NCI-H748 (cell line): ENCODE results near the gene METTL16.

Experiments used
- DNase-seq: peaks from one replicate; lab custom pipeline; 2025; ENCODE audit not compliant: unreplicated experiment; lab: John Stamatoyannopoulos, UW

The METTL16 gene

GRCh38 chr17:2397247-2398171, 114.2 kb downstream of the METTL16 start:
- no peak for DNase-seq

DNA sequence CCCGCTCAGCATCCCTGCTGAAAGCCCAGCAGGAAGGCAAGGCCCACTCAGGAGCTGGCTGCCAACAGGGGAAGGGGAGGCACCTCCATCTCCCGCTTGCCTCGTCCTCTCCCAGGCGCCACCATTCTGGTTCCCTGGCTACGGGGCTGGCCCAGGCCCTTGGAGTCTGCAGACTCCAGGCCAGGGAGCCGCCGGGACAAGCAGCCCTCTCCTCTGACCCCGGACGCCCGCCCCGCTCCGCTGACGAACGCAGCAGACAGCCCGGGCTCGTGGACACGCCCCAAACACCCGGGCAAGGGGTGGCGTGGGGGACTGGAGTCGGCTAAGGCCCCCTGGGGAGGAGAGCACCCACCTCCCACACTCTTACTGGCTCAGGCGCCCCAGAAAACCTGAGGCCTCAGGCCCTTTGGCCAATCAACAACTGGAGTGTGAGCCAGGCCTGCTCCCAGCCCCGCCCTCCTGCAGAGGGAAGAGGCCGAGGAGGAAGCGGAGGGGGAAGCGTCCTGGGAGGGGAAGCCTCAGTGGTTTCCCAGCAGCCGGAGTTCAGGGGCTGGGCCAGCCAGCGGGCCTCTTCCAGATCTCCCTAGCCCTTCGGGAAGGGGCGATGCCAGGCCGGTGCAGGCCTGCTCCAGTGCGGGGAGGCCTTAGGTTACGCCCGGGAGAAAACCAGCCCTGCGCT, 115.0 kb downstream of the METTL16 start:
- DNase-seq, result no peak

GRCh38 chr17:2396192-2396567, 115.5 kb downstream of the METTL16 start:
- no peak for DNase-seq

DNA sequence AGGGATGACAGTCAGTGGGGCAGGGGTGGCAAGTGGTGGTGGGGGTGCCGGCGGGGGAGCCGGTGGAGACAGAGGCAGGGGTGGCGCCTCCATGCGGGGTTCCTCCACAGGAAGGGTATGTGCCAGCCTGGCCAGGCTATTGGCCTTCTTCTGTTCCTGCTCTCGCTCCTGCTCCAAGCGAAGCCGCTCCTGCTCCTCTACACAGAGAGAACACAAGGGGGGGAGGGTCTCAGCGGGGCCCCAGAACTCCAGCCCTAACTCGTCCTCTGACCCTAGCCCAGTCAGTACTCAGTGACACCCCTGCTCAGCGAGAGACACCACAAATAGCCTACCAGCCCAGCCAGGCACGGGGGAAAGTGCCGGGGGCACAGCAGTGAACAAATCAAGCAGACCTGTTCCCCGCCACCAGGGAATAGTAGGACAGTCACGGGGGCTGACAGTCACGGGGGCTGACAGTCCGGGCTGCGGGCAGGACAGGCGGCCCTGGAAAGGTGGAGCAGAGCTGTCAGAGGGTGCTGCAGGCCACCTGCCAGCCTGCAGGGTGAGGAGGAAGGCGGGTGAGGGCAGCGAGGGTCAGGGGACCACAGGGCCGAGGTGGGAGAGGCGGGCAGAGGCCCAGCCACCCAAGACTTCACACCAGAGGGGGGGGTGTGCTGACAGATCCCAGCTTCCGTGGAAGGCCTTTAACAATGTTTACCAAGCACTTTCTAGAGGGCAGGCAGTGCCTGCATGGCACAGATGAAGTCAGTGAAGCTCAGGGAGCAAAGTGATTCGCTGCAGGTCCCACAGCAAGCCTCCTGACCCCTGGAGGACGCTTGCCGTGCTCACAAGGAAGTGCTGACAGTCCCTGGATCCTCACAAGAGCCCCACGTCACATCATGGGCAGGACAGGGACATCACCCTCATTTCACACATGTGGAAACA, 116.2 kb downstream of the METTL16 start:
- no peak for DNase-seq

DNA sequence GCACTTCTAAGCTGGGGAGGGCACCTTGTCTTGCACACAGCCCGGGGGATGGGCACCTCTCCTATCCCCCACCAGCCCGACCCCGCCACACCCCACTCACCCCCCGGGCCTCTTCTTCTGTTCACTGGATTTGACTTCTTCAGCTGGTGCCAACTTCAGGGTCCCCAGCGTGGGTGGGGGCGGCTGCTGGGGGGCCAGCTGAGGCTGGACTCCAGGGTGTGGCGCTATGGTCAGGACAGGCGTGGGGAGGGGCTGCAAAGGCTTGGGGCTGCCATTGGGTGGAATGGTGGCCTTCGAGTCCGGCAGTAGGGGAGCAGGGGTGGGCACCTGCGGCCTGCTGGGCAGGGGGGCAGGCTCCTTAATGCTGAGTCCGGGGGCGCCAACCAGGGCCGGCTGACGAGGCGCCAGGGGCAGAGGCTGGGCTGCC, 116.9 kb downstream of the METTL16 start:
- no peak for DNase-seq

GRCh38 chr17:2393954-2394749, 117.5 kb downstream of the METTL16 start:
- DNase-seq, result peak; percentile 58

- DNase-seq, result peak; percentile 97
Observed at GRCh38 chr17:2393174-2393953, 118.3 kb downstream of the METTL16 start.

DNA sequence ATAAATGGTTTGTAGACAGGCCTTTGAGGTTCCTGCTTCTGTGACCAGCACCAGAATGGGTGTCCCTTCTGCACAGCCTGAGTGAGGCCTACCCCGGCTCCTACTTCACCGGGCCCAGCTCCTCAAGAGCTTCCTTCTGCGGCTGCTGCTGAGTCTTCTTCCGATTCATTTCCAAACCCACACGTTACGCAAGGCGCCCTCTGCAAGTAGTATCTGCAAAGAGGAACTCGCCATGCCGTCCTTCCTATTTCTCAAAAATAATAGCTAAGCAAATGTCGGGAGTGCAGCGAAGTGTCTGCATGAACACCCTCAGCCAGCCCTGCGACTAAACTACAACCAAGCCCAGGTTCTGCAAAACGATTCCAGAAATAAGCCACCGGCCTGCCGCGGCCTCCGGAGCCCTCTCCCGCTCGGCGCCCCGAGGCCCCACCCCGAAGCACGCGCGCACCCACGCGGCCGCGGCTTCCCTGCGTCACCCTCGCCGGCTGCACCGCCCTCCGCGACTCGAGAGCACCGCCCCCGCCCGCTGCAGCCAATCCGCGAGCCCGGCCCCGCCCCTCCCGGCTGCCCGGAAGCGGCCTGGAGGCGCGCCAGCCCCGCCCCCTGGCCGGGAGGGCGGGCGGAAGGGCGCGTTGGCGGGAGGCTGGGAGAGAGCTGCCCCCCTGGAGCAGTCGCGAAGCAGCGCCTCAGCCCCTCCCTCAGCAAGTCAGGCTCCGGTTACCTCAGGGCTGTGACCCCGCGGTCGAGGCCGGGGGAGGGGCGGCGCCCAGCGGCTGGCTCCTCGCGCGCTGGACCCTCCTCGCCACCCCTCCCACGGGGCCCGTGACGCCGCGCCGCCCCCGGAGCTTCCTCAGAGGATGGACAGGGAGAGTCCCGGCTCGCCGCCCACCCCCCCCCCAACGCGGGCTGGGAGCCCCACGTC, 119.2 kb downstream of the METTL16 start:
- peak; percentile 98 for DNase-seq

- DNase-seq, result no peak
Observed at GRCh38 chr17:2391597-2392251, 120.0 kb downstream of the METTL16 start.

- no peak for DNase-seq
Observed at GRCh38 chr17:2390199-2390836, 121.4 kb downstream of the METTL16 start.

DNA sequence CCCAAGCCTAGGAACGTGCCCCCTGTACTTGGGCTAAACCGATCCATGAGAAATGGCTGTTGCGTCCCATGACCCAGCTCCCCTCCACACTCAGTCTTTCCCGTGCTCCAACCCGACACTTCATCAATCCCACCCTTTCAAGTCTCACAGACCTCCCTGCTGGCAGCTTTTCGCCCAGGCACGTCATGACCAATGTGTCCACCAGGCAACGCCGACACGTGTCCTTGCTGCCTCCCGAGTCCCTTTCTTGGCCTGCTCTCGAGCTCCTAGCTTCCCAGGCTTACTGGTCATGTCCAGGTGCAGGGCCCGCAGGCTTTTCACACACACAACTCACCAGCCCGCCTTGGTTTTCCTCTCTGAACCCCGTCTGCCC, 123.0 kb downstream of the METTL16 start:
- no peak for DNase-seq

GRCh38 chr17:2388020-2388682, 123.5 kb downstream of the METTL16 start:
- peak; percentile 53 for DNase-seq

- no peak for DNase-seq
Observed at GRCh38 chr17:2387086-2388019, 124.3 kb downstream of the METTL16 start.

- DNase-seq, result no peak
Observed at GRCh38 chr17:2386400-2387085, 125.1 kb downstream of the METTL16 start.
